ENCODE measurements around the gene CTRB1. TPM values are rescaled to one million over a fixed set of nuclear protein-coding genes. Genes with fewer than 3 reads are reported as not detected.

Gene CTRB1
- total and polyA plus RNA-seq, 2 of the 13 experiments (the other 11 are each of a cell fraction or from before 2014, with no cell fraction given) = not detected

DNA sequence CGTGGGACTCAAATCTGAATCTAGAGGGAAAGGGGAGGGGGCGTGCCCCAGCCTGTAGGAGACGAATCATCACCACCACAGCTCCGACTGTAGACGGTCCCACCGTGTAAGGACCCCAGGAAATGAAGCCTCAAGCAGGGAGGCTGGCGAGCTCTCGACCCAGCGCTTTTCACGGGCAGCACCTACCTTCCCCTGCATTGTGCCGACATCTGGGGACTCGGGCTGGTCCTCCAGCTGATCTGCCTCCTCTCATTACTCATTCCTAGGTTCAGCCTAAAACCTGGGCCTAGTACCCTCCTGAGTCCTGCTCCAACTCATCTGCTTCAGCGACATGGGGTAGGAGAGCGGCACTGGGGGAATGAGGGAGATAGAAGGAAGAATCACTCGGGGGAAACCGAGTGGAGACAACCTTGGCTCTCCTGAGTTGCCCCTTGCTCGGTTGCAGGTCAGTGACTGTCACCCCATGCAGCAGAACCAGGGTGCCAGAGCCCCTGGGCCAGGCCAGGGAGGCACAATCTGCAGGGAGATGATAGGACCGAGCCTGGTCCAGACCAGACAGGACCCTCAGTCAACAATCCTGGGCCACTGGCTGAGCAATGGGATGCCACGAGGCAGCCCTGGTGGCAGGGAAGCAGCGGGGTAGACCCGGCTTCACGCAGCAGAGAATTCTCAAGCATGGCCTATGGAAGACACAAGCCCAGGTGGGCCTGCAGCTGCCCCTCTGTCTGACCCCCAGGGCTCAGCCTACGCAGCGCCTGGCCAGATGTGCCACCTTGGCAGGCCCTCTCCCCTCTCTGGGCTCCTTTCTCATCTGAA lies 33.5 kb downstream of the CTRB1 start (continued):
- 0 out of 2 replicates have a peak, but pooled peaks have one; percentile 51 for TF ChIP-seq ZNF672 (CRISPR knock-in tag; IDR thresholded peaks at IDR 0.05)
- TF ChIP-seq NFYB (CRISPR knock-in tag; IDR thresholded peaks at IDR 0.05) = peak; percentile 13; the same call in 1 of the 2 replicates
- TF ChIP-seq YEATS2 (CRISPR knock-in tag; IDR thresholded peaks at IDR 0.05; ENCODE audit: borderline replicate concordance) = 0 out of 2 replicates have a peak, but pooled peaks have one; percentile 24
- TF ChIP-seq POLR2AphosphoS5 (IDR thresholded peaks at IDR 0.05; ENCODE audit: low read depth, low read length) = peak; percentile 26; the same call in 1 of the 2 replicates
- TF ChIP-seq ZNF34 (CRISPR knock-in tag; IDR thresholded peaks at IDR 0.05; ENCODE audit: borderline replicate concordance) = no peak
- 0 out of 2 replicates have a peak, but pooled peaks have one; percentile 77 for TF ChIP-seq ZNF619 (CRISPR knock-in tag; IDR thresholded peaks at IDR 0.05)
- TF ChIP-seq ZNF543 (CRISPR knock-in tag; IDR thresholded peaks at IDR 0.05) = no peak
- no peak for TF ChIP-seq ZNF484 (CRISPR knock-in tag; IDR thresholded peaks at IDR 0.05; ENCODE audit: borderline replicate concordance, low read depth)
- 0 out of 2 replicates have a peak, but pooled peaks have one; percentile 17 for TF ChIP-seq SP4 (CRISPR knock-in tag; IDR thresholded peaks at IDR 0.05)
- TF ChIP-seq KLF15 (CRISPR knock-in tag; IDR thresholded peaks at IDR 0.05; ENCODE audit: borderline replicate concordance) = no peak
- TF ChIP-seq HIVEP1 (CRISPR knock-in tag; IDR thresholded peaks at IDR 0.05) = peak; percentile 15; the same call in 1 of the 2 replicates
- TF ChIP-seq ZNF577 (CRISPR knock-in tag; IDR thresholded peaks at IDR 0.05; ENCODE audit: borderline replicate concordance, low read depth) = no peak
- TF ChIP-seq, protein P1, sequence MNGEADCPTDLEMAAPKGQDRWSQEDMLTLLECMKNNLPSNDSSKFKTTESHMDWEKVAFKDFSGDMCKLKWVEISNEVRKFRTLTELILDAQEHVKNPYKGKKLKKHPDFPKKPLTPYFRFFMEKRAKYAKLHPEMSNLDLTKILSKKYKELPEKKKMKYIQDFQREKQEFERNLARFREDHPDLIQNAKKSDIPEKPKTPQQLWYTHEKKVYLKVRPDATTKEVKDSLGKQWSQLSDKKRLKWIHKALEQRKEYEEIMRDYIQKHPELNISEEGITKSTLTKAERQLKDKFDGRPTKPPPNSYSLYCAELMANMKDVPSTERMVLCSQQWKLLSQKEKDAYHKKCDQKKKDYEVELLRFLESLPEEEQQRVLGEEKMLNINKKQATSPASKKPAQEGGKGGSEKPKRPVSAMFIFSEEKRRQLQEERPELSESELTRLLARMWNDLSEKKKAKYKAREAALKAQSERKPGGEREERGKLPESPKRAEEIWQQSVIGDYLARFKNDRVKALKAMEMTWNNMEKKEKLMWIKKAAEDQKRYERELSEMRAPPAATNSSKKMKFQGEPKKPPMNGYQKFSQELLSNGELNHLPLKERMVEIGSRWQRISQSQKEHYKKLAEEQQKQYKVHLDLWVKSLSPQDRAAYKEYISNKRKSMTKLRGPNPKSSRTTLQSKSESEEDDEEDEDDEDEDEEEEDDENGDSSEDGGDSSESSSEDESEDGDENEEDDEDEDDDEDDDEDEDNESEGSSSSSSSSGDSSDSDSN (CRISPR knock-in tag; IDR thresholded peaks at IDR 0.05) = peak; percentile 17; the same call in 1 of the 2 replicates
- TF ChIP-seq, protein P2, sequence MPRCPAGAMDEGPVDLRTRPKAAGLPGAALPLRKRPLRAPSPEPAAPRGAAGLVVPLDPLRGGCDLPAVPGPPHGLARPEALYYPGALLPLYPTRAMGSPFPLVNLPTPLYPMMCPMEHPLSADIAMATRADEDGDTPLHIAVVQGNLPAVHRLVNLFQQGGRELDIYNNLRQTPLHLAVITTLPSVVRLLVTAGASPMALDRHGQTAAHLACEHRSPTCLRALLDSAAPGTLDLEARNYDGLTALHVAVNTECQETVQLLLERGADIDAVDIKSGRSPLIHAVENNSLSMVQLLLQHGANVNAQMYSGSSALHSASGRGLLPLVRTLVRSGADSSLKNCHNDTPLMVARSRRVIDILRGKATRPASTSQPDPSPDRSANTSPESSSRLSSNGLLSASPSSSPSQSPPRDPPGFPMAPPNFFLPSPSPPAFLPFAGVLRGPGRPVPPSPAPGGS (CRISPR knock-in tag; IDR thresholded peaks at IDR 0.05) = 0 out of 2 replicates have a peak, but pooled peaks have one; percentile 57
- TF ChIP-seq, protein P3, sequence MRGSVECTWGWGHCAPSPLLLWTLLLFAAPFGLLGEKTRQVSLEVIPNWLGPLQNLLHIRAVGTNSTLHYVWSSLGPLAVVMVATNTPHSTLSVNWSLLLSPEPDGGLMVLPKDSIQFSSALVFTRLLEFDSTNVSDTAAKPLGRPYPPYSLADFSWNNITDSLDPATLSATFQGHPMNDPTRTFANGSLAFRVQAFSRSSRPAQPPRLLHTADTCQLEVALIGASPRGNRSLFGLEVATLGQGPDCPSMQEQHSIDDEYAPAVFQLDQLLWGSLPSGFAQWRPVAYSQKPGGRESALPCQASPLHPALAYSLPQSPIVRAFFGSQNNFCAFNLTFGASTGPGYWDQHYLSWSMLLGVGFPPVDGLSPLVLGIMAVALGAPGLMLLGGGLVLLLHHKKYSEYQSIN (CRISPR knock-in tag; IDR thresholded peaks at IDR 0.05; ENCODE audit: borderline replicate concordance) = no peak
- TF ChIP-seq ZNF589 (CRISPR knock-in tag; conservative IDR thresholded peaks at IDR 0.05) = 0 out of 2 replicates have a peak, but pooled peaks have one; percentile 62
- TF ChIP-seq ZNF274 (CRISPR knock-in tag; IDR thresholded peaks at IDR 0.05) = peak; percentile 39; the same call in 1 of the 2 replicates
- no peak for TF ChIP-seq SNAI1 (CRISPR knock-in tag; IDR thresholded peaks at IDR 0.05; ENCODE audit: borderline replicate concordance)
- peak; percentile 70 for TF ChIP-seq AGO2 (optimal IDR thresholded peaks at IDR 0.05; ENCODE audit: low read depth, low read length)
- TF ChIP-seq ZNF891 (CRISPR knock-in tag; IDR thresholded peaks at IDR 0.05) = peak; percentile 14; the same call in 1 of the 2 replicates
- TF ChIP-seq, protein P4, sequence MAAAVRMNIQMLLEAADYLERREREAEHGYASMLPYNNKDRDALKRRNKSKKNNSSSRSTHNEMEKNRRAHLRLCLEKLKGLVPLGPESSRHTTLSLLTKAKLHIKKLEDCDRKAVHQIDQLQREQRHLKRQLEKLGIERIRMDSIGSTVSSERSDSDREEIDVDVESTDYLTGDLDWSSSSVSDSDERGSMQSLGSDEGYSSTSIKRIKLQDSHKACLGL (CRISPR knock-in tag; IDR thresholded peaks at IDR 0.05) = peak; percentile 46; the same call in 1 of the 2 replicates
